AG09309 (cell line): ENCODE measurements around the gene AIMP1.
"Not testable (repeated sequence)": the region's sequence is repeated elsewhere in the genome, so short reads cannot be mapped to it uniquely, and the experiment has no call there.

ENCODE experiments used
- DNase-seq: peaks from one replicate; pipeline ENCODE4 v3.0.0-alpha.2; 2010; ENCODE audit warnings: low read depth
- H3K4me3 ChIP-seq: 2 replicates; pipeline ENCODE4 v1.5.1; 2011; ENCODE audit warnings: mild to moderate bottlenecking, low read depth, low read length, moderate library complexity; ENCODE audit not compliant: control insufficient read depth
- CTCF ChIP-seq: IDR thresholded peaks from 2 replicates; pipeline ENCODE4 v1.5.1; 2011; ENCODE audit warnings: mild to moderate bottlenecking, low read depth, low read length, inconsistent platforms; ENCODE audit not compliant: insufficient read depth, control insufficient read depth; ENCODE audit errors: missing control alignments

The AIMP1 gene

GRCh38 chr4:106385853-106386393 lies 69.6 kb downstream of the AIMP1 start:
- H3K4me3 ChIP-seq, result no peak overlapping the region
- no peak for DNase-seq
- no peak for TF ChIP-seq CTCF

- no peak overlapping the region for H3K4me3 ChIP-seq
- no peak for TF ChIP-seq CTCF
- no peak for DNase-seq
Measured at GRCh38 chr4:106395582-106395981, 79.2 kb downstream of the AIMP1 start.

GRCh38 chr4:106398898-106399297 lies 82.5 kb downstream of the AIMP1 start:
- not testable (repeated sequence) for DNase-seq, H3K4me3 ChIP-seq
